ENCODE measurements around the gene REC8.

The REC8 gene

GRCh38 chr14:24204163-24205146, 32.6 kb downstream of the REC8 start:
- Mint-ChIP-seq H3K4me3 (no peak overlapping the region), H3K9me3 (peaks cover 31% of the 10 kb centered on the region), H3K4me1 (no peaks in the 10 kb centered on the region), H3K27ac (no peak overlapping the region), H3K36me3 (ENCODE audit: low read depth) (peaks cover 86% of the 10 kb centered on the region), H3K27me3 (ENCODE audit: low read depth, poor library complexity) (no peaks in the 10 kb centered on the region)
- no peak for TF ChIP-seq CTCF (IDR thresholded peaks at IDR 0.05)
- no peak for DNase-seq

- DNase-seq = no peak
- peaks cover 82% of the 10 kb centered on the region for H3K36me3 Mint-ChIP-seq (ENCODE audit: low read depth)
- TF ChIP-seq CTCF (IDR thresholded peaks at IDR 0.05) = no peak
- no peaks in the 10 kb centered on the region for H3K4me1 Mint-ChIP-seq
- no peak overlapping the region for H3K27ac Mint-ChIP-seq
- peaks cover 18% of the 10 kb centered on the region for H3K9me3 Mint-ChIP-seq
- H3K4me3 Mint-ChIP-seq = no peak overlapping the region
- no peaks in the 10 kb centered on the region for H3K27me3 Mint-ChIP-seq (ENCODE audit: low read depth, poor library complexity)
Measured at GRCh38 chr14:24206260-24207103, 34.6 kb downstream of the REC8 start.

- peaks cover 79% of the 10 kb centered on the region for H3K36me3 Mint-ChIP-seq (ENCODE audit: low read depth)
- H3K4me3 Mint-ChIP-seq = no peak overlapping the region
- no peak for TF ChIP-seq CTCF (IDR thresholded peaks at IDR 0.05)
- H3K27me3 Mint-ChIP-seq (ENCODE audit: low read depth, poor library complexity) = no peaks in the 10 kb centered on the region
- H3K9me3 Mint-ChIP-seq = peaks cover 12% of the 10 kb centered on the region
- DNase-seq = no peak
- no peak overlapping the region for H3K27ac Mint-ChIP-seq
- no peaks in the 10 kb centered on the region for H3K4me1 Mint-ChIP-seq
Measured at GRCh38 chr14:24207104-24207551, 35.2 kb downstream of the REC8 start.

GRCh38 chr14:24207625-24208024, 35.7 kb downstream of the REC8 start:
- no peak for TF ChIP-seq CTCF (IDR thresholded peaks at IDR 0.05)
- H3K4me1 Mint-ChIP-seq = peaks cover 4% of the 10 kb centered on the region
- no peaks in the 10 kb centered on the region for H3K27me3 Mint-ChIP-seq (ENCODE audit: low read depth, poor library complexity)
- H3K9me3 Mint-ChIP-seq = peaks cover 7% of the 10 kb centered on the region
- no peak for DNase-seq
- peaks cover 74% of the 10 kb centered on the region for H3K36me3 Mint-ChIP-seq (ENCODE audit: low read depth)
- H3K27ac Mint-ChIP-seq = no peak overlapping the region
- H3K4me3 Mint-ChIP-seq = no peak overlapping the region

- no peak for TF ChIP-seq CTCF (IDR thresholded peaks at IDR 0.05)
- Mint-ChIP-seq H3K9me3 (no peaks in the 10 kb centered on the region), H3K27ac (peak overlapping the region; percentile 28), H3K4me1 (peaks cover 36% of the 10 kb centered on the region), H3K4me3 (no peak overlapping the region), H3K27me3 (ENCODE audit: low read depth, poor library complexity) (no peaks in the 10 kb centered on the region), H3K36me3 (ENCODE audit: low read depth) (peaks cover 39% of the 10 kb centered on the region)
- DNase-seq = no peak
Measured at GRCh38 chr14:24211311-24211710, 39.4 kb downstream of the REC8 start.

All from nephron progenitor cell (in vitro differentiated cells).